ENCODE measurements around the gene AASDH. TPM values are rescaled to one million over a fixed set of nuclear protein-coding genes. Genes with fewer than 3 reads are reported as not detected.

Gene AASDH
- total RNA-seq, 1 donor from 2014 or later = 12.9 TPM

GRCh38 chr4:56408978-56409377 is 21.7 kb upstream of the AASDH start:
- Histone ChIP-seq H3K4me3 (ENCODE audit: low read depth, low read length) (no peak overlapping the region), H3K36me3 (ENCODE audit: control insufficient read depth, insufficient read depth, low read length) (peaks cover 3% of the 10 kb centered on the region), H3K27me3 (ENCODE audit: control insufficient read depth, insufficient read depth, low read length) (no peaks in the 10 kb centered on the region)
- FAIRE-seq (no peak), DNase-seq (ENCODE audit: low read depth) (no peak)
- TF ChIP-seq CTCF (IDR thresholded peaks at IDR 0.05; ENCODE audit: insufficient read depth, low read length, severe bottlenecking) = no peak

GRCh38 chr4:56406151-56406550 is 18.9 kb upstream of the AASDH start:
- DNase-seq (ENCODE audit: low read depth) (no peak), FAIRE-seq (peak; percentile 32)
- Histone ChIP-seq H3K36me3 (ENCODE audit: control insufficient read depth, insufficient read depth, low read length) (peaks cover 4% of the 10 kb centered on the region), H3K27me3 (ENCODE audit: control insufficient read depth, insufficient read depth, low read length) (no peaks in the 10 kb centered on the region), H3K4me3 (ENCODE audit: low read depth, low read length) (no peak overlapping the region)
- no peak for TF ChIP-seq CTCF (IDR thresholded peaks at IDR 0.05; ENCODE audit: insufficient read depth, low read length, severe bottlenecking)

- no peak for DNase-seq (ENCODE audit: low read depth)
- FAIRE-seq = no peak
- TF ChIP-seq CTCF (IDR thresholded peaks at IDR 0.05; ENCODE audit: insufficient read depth, low read length, severe bottlenecking) = no peak
- H3K4me3 ChIP-seq (ENCODE audit: low read depth, low read length) = no peak overlapping the region
- peaks cover 4% of the 10 kb centered on the region for H3K36me3 ChIP-seq (ENCODE audit: control insufficient read depth, insufficient read depth, low read length)
- H3K27me3 ChIP-seq (ENCODE audit: control insufficient read depth, insufficient read depth, low read length) = no peaks in the 10 kb centered on the region
Observed at GRCh38 chr4:56405016-56405415, 17.7 kb upstream of the AASDH start.

GRCh38 chr4:56400560-56400959 is 13.3 kb upstream of the AASDH start:
- Histone ChIP-seq H3K4me3 (ENCODE audit: low read depth, low read length) (no peak overlapping the region), H3K27me3 (ENCODE audit: control insufficient read depth, insufficient read depth, low read length) (no peaks in the 10 kb centered on the region), H3K36me3 (ENCODE audit: control insufficient read depth, insufficient read depth, low read length) (peaks cover 7% of the 10 kb centered on the region)
- no peak for TF ChIP-seq CTCF (IDR thresholded peaks at IDR 0.05; ENCODE audit: insufficient read depth, low read length, severe bottlenecking)
- DNase-seq (ENCODE audit: low read depth) = no peak
- FAIRE-seq = no peak

GRCh38 chr4:56391270-56391669 is 4.0 kb upstream of the AASDH start:
- Histone ChIP-seq H3K36me3 (ENCODE audit: control insufficient read depth, insufficient read depth, low read length) (peaks cover 2% of the 10 kb centered on the region), H3K27me3 (ENCODE audit: control insufficient read depth, insufficient read depth, low read length) (no peaks in the 10 kb centered on the region), H3K4me3 (ENCODE audit: low read depth, low read length) (no peak overlapping the region)
- FAIRE-seq = no peak
- DNase-seq (ENCODE audit: low read depth) = no peak
- TF ChIP-seq CTCF (IDR thresholded peaks at IDR 0.05; ENCODE audit: insufficient read depth, low read length, severe bottlenecking) = no peak

- H3K36me3 ChIP-seq (ENCODE audit: control insufficient read depth, insufficient read depth, low read length) = peaks cover 1% of the 10 kb centered on the region
- no peak for FAIRE-seq
- DNase-seq (ENCODE audit: low read depth) = no peak
- no peak for TF ChIP-seq CTCF (IDR thresholded peaks at IDR 0.05; ENCODE audit: insufficient read depth, low read length, severe bottlenecking)
- no peak overlapping the region for H3K4me3 ChIP-seq (ENCODE audit: low read depth, low read length)
- H3K27me3 ChIP-seq (ENCODE audit: control insufficient read depth, insufficient read depth, low read length) = no peaks in the 10 kb centered on the region
Observed at GRCh38 chr4:56389558-56389957, 2.3 kb upstream of the AASDH start.

Data from bronchial epithelial cell (primary cell).